H9 (cell line): ENCODE results near the gene ZSWIM5. TPM values are rescaled to one million over a fixed set of nuclear protein-coding genes. Genes with fewer than 3 reads are reported as not detected.

Source experiments
- DNase-seq: peaks from one replicate; pipeline ENCODE4 v3.0.0-alpha.2; 2017
- H2AFZ ChIP-seq: one replicate; pipeline ENCODE4 v1.6.1; 2013; ENCODE audit warnings: mild to moderate bottlenecking, low read length, control low read depth, moderate library complexity
- H2AK5ac ChIP-seq: 2 replicates; pipeline ENCODE4 v1.6.1; 2013; ENCODE audit warnings: low read length, control low read depth, mixed read lengths; ENCODE audit not compliant: insufficient read length
- H2BK120ac ChIP-seq: one replicate; pipeline ENCODE4 v1.6.1; 2013; ENCODE audit warnings: low read depth, mild to moderate bottlenecking, low read length, control low read depth, inconsistent platforms; ENCODE audit not compliant: poor library complexity, severe bottlenecking
- H2BK12ac ChIP-seq: 2 replicates; pipeline ENCODE4 v1.6.1; 2013; ENCODE audit warnings: low read length, control low read depth, mixed read lengths, low read depth; ENCODE audit not compliant: insufficient read length
- H2BK15ac ChIP-seq: 2 replicates; pipeline ENCODE4 v1.6.1; 2013; ENCODE audit warnings: low read depth, low read length, control low read depth
- H2BK20ac ChIP-seq: one replicate; pipeline ENCODE4 v1.6.1; 2013; ENCODE audit warnings: low read depth, mild to moderate bottlenecking, low read length, control low read depth, inconsistent platforms; ENCODE audit not compliant: poor library complexity, severe bottlenecking
- H2BK5ac ChIP-seq: 2 replicates; pipeline ENCODE4 v1.6.1; 2013; ENCODE audit warnings: low read length, control low read depth, mixed read lengths; ENCODE audit not compliant: insufficient read length
- H3K14ac ChIP-seq: 2 replicates; pipeline ENCODE4 v1.6.1; 2013; ENCODE audit warnings: low read length, control low read depth; ENCODE audit not compliant: insufficient read depth
- H3K18ac ChIP-seq: 2 replicates; pipeline ENCODE4 v1.6.1; 2013; ENCODE audit warnings: low read depth, mild to moderate bottlenecking, mixed read lengths, low read length, control low read depth; ENCODE audit not compliant: insufficient read length
- H3K23ac ChIP-seq: 2 replicates; pipeline ENCODE4 v1.6.1; 2013; ENCODE audit warnings: low read length, control low read depth, mixed read lengths, low read depth; ENCODE audit not compliant: insufficient read length
- H3K23me2 ChIP-seq: 2 replicates; pipeline ENCODE4 v1.6.1; 2013; ENCODE audit warnings: low read depth, mild to moderate bottlenecking, mixed read lengths, low read length, control low read depth; ENCODE audit not compliant: insufficient read length, poor library complexity, severe bottlenecking
- H3K27ac ChIP-seq: 2 replicates; pipeline ENCODE4 v1.5.1; 2013; ENCODE audit warnings: low read length, control low read depth, mixed read lengths, low read depth; ENCODE audit not compliant: insufficient read length
- H3K27me3 ChIP-seq: 2 replicates; pipeline ENCODE4 v1.6.1; 2013; ENCODE audit warnings: low read length, control low read depth, inconsistent platforms; ENCODE audit not compliant: insufficient read depth
- H3K4ac ChIP-seq: 2 replicates; pipeline ENCODE4 v1.6.1; 2013; ENCODE audit warnings: low read depth, mild to moderate bottlenecking, control low read depth, inconsistent platforms, low read length, moderate library complexity
- H3K4me1 ChIP-seq: 2 replicates; pipeline ENCODE4 v1.6.1; 2013; ENCODE audit warnings: low read length, control low read depth, inconsistent platforms; ENCODE audit not compliant: insufficient read depth
- H3K4me2 ChIP-seq: 2 replicates; pipeline ENCODE4 v1.6.1; 2013; ENCODE audit warnings: low read length, control low read depth, mixed read lengths; ENCODE audit not compliant: insufficient read length, insufficient read depth
- H3K56ac ChIP-seq: 2 replicates; pipeline ENCODE4 v1.6.1; 2013; ENCODE audit warnings: low read depth, mild to moderate bottlenecking, mixed read lengths, low read length, control low read depth; ENCODE audit not compliant: insufficient read length
- H3K79me1 ChIP-seq: 2 replicates; pipeline ENCODE4 v1.6.1; 2013; ENCODE audit warnings: low read depth, mild to moderate bottlenecking, moderate library complexity, low read length, control low read depth, inconsistent platforms; ENCODE audit not compliant: insufficient read depth, poor library complexity, severe bottlenecking
- H3K79me2 ChIP-seq: 2 replicates; pipeline ENCODE4 v1.6.1; 2013; ENCODE audit warnings: low read length, control low read depth, inconsistent platforms; ENCODE audit not compliant: insufficient read depth
- H3K9ac ChIP-seq: 2 replicates; pipeline ENCODE4 v1.6.1; 2013; ENCODE audit warnings: low read length, control low read depth, mixed read lengths; ENCODE audit not compliant: insufficient read length; ENCODE audit errors: extremely low read depth
- H3K9me3 ChIP-seq: one replicate; pipeline ENCODE4 v1.6.1; 2013; ENCODE audit warnings: low read depth, low read length, inconsistent platforms; ENCODE audit not compliant: control insufficient read depth
- H3T11ph ChIP-seq: one replicate; pipeline ENCODE4 v1.6.1; 2013; ENCODE audit warnings: mild to moderate bottlenecking, low read length, control low read depth, inconsistent platforms
- H4K20me1 ChIP-seq: one replicate; pipeline ENCODE4 v1.6.1; 2013; ENCODE audit not compliant: control insufficient read depth, insufficient read length, insufficient read depth
- H4K5ac ChIP-seq: 2 replicates; pipeline ENCODE4 v1.6.1; 2013; ENCODE audit warnings: low read depth, mild to moderate bottlenecking, mixed read lengths, low read length, control low read depth; ENCODE audit not compliant: insufficient read length
- H4K8ac ChIP-seq: replicated peaks from 2 replicates; pipeline ENCODE4 v1.6.1; 2013; ENCODE audit warnings: low read length, control low read depth, mixed read lengths, low read depth; ENCODE audit not compliant: insufficient read length
- H4K91ac ChIP-seq: 2 replicates; pipeline ENCODE4 v1.6.1; 2013; ENCODE audit warnings: low read depth, mild to moderate bottlenecking, moderate library complexity, mixed read lengths, low read length, control low read depth; ENCODE audit not compliant: insufficient read length
- H3K27ac Mint-ChIP-seq, 3 experiments: 2 replicates in 2 of 3; 3 replicates in 1 of 3; pipeline ENCODE4 v1.8.0; 2020 to 2021; ENCODE audit warnings: mixed read lengths in 3 of 3, mild to moderate bottlenecking in 1 of 3, moderate library complexity in 1 of 3
- H3K27me3 Mint-ChIP-seq: 2 replicates; pipeline ENCODE4 v1.8.0; 2021; ENCODE audit warnings: low read depth, mild to moderate bottlenecking, moderate library complexity, mixed read lengths
- H3K36me3 Mint-ChIP-seq, 3 experiments: 2 replicates in 2 of 3; 3 replicates in 1 of 3; pipeline ENCODE4 v1.8.0; 2020 to 2021; ENCODE audit warnings: low read depth in 3 of 3, mixed read lengths in 3 of 3; ENCODE audit not compliant: insufficient read depth in 1 of 3
- H3K4me1 Mint-ChIP-seq, 2 experiments: 2 replicates each; pipeline ENCODE4 v1.8.0; 2020; ENCODE audit warnings: mixed read lengths in 2 of 2
- H3K4me3 Mint-ChIP-seq, 2 experiments: 2 replicates in 1 of 2; 3 replicates in 1 of 2; pipeline ENCODE4 v1.8.0; 2020 to 2021; ENCODE audit warnings: mild to moderate bottlenecking in 2 of 2, mixed read lengths in 2 of 2, moderate library complexity in 1 of 2
- H3K9me3 Mint-ChIP-seq, 2 experiments: 2 replicates in 1 of 2; 3 replicates in 1 of 2; pipeline ENCODE4 v1.8.0; 2020; ENCODE audit warnings: mild to moderate bottlenecking in 2 of 2, mixed read lengths in 2 of 2, moderate library complexity in 1 of 2
- WGBS: extraction: QIAGEN DNeasy Blood & Tissue Kit; methylation state at CpG from one replicate; pipeline ENCODE4 v1.1.7; 2013; ENCODE audit warnings: missing lambda C conversion rate, low lambda C conversion rate, mixed read lengths; ENCODE audit not compliant: insufficient read length; ENCODE audit errors: extremely low coverage; 5-methylcytosine and 5-hydroxymethylcytosine counted together
- total RNA-seq: library from RNA; stranded (reverse); gene quantifications from 2 replicates; pipeline ENCODE4 v1.2.1, GENCODE V29; 2021
- TF ChIP-seq, protein P1 (sequence below): fragments of 200-600 bp; sonication (generic); conservative IDR thresholded peaks from 3 replicates; pipeline ENCODE4 v1.8.0; 2021; ENCODE audit warnings: antibody characterized with exemption, mild to moderate bottlenecking

ZSWIM5 gene
- total RNA-seq, 1 experiment from 2014 or later, result 3.5 TPM

DNA sequence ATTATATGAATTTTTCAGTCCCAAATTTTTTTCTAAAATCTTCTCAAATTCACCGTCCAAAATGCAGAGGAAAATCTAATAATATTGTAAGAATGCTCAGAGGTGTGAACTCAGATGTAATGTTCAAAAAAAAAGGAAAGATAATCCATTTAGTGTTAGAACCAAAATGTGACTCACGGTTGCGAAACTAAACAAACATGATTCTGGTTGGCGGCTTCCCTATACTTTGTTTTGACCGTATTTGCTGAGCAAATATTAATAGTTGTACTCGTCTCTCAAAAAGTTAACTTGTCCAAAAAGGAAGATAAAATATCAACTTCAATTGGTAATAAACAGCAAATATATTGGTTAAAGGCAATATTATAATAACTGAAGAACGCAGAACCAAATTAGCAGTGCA is 34.4 kb downstream of the ZSWIM5 start:
- no peak overlapping the region for H2BK20ac ChIP-seq
- no peaks in the 10 kb centered on the region for H3K79me1 ChIP-seq
- no peak overlapping the region for H4K91ac ChIP-seq
- no CpG with 5 or more reads among the region's 7 CpGs for WGBS
- H3K27me3 Mint-ChIP-seq, result no peaks in the 10 kb centered on the region
- no peak overlapping the region for H2AFZ ChIP-seq
- DNase-seq, result no peak
- H4K5ac ChIP-seq, result no peak overlapping the region
- H2BK5ac ChIP-seq, result no peak overlapping the region
- no peak overlapping the region for H3K14ac ChIP-seq
- H3K9me3 Mint-ChIP-seq, result no peaks in the 10 kb centered on the region
- H3K23me2 ChIP-seq, result no peaks in the 10 kb centered on the region
- H2BK120ac ChIP-seq, result no peak overlapping the region
- H3K27me3 ChIP-seq, result no peaks in the 10 kb centered on the region
- TF ChIP-seq, protein P1, sequence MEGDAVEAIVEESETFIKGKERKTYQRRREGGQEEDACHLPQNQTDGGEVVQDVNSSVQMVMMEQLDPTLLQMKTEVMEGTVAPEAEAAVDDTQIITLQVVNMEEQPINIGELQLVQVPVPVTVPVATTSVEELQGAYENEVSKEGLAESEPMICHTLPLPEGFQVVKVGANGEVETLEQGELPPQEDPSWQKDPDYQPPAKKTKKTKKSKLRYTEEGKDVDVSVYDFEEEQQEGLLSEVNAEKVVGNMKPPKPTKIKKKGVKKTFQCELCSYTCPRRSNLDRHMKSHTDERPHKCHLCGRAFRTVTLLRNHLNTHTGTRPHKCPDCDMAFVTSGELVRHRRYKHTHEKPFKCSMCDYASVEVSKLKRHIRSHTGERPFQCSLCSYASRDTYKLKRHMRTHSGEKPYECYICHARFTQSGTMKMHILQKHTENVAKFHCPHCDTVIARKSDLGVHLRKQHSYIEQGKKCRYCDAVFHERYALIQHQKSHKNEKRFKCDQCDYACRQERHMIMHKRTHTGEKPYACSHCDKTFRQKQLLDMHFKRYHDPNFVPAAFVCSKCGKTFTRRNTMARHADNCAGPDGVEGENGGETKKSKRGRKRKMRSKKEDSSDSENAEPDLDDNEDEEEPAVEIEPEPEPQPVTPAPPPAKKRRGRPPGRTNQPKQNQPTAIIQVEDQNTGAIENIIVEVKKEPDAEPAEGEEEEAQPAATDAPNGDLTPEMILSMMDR, result no peak
- no peaks in the 10 kb centered on the region for H3K9me3 ChIP-seq
- H2AK5ac ChIP-seq, result no peak overlapping the region
- no peak overlapping the region for H3K9ac ChIP-seq
- H3K79me2 ChIP-seq, result no peaks in the 10 kb centered on the region
- no peak overlapping the region for H2BK15ac ChIP-seq
- no peak overlapping the region for H3K27ac ChIP-seq
- H2BK12ac ChIP-seq, result no peak overlapping the region
- no peak overlapping the region for H3T11ph ChIP-seq
- no peak overlapping the region for H3K4me2 ChIP-seq
- H3K56ac ChIP-seq, result no peak overlapping the region
- H3K4me1 Mint-ChIP-seq, result peaks cover 0 to 3% of the 10 kb centered on the region in 2 experiments; a peak in 1 of 4 replicates
- H3K27ac Mint-ChIP-seq, result no peak overlapping the region
- no peaks in the 10 kb centered on the region for H4K20me1 ChIP-seq
- no peak overlapping the region for H3K4ac ChIP-seq
- no peak overlapping the region for H3K23ac ChIP-seq
- H3K36me3 Mint-ChIP-seq, result no peaks in the 10 kb centered on the region
- no peaks in the 10 kb centered on the region; the same call in 1 of the 2 replicates for H3K4me1 ChIP-seq
- H3K4me3 Mint-ChIP-seq, result no peak overlapping the region
- H3K18ac ChIP-seq, result no peak overlapping the region
- no peak overlapping the region for H4K8ac ChIP-seq
